ENCODE results near the gene LONRF3.
"Not testable (repeated sequence)": the region's sequence is repeated elsewhere in the genome, so short reads cannot be mapped to it uniquely, and the experiment has no call there.

Gene LONRF3

DNA sequence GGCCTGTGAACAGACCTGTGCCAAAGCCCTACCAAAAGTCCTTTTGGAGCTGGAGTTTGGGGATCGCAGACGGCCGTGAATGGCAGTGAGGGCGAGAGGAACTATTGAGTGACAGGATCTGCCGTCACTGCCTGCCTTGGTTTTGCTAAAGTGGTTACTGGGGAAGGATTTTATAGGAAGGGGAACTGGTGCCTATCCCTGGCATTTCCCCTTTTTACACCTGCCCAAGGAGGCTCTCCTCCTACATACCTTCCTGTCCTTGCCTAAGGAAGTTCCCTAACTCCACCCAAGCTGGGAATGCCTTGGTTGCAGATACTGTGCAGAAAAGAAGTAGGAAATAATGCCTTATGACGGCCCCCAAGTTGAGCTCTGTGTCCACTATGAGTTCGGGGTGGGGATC lies 14.5 kb downstream of the LONRF3 start:
- DNase-seq, result no peak

DNA sequence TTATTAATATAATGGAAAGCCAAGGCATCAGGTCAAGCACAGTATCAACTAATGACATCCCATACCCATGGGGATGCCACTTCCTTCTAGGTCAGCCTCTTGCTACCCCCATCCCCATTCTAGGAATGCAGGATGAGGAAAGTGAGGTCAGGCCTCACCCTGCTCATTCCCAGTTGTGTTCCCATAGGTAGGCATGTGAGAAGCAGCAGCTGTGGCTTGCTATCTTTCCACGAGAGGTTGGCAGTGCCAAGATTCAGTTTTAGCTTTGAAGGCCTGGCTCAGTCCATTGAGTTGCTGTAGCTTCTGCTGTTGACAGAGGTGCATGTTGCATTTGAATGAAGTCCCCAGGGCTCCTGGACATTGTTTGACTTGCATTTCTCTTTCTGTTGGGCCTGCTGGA lies 15.5 kb downstream of the LONRF3 start:
- no peak for DNase-seq

DNA sequence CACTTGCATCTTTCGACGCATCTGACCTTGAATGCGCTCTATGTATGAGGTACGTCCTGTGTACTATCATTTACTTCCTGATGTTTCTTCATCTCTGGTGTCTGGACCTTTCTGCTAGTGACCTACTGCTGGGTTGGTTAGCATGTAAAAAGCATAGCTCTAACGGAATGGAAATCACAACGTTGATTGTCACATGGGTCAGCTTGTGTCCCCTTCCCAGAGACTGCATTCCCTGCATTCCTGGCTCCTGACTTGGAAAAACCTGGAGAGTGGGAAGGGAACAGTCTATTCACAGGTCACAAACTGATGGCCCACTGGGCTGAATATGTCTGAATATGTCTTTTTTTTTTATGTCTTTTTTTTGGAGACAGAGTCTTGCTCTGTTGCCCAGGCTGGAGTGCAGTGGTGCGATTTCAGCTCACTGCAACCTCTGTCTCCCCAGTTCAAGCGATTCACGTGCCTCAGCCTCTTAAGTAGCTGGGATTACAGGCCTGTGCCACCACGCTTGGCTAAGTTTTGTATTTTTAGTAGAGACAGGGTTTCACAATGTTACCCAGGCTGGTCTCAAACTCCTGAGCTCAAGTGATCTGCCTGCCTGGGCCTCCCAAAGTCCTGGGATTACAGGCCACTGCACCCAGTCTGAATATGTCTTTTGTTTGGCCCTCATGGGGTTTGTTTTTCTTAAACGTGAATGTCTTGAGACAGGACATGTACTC lies 16.3 kb downstream of the LONRF3 start:
- DNase-seq, result no peak

DNA sequence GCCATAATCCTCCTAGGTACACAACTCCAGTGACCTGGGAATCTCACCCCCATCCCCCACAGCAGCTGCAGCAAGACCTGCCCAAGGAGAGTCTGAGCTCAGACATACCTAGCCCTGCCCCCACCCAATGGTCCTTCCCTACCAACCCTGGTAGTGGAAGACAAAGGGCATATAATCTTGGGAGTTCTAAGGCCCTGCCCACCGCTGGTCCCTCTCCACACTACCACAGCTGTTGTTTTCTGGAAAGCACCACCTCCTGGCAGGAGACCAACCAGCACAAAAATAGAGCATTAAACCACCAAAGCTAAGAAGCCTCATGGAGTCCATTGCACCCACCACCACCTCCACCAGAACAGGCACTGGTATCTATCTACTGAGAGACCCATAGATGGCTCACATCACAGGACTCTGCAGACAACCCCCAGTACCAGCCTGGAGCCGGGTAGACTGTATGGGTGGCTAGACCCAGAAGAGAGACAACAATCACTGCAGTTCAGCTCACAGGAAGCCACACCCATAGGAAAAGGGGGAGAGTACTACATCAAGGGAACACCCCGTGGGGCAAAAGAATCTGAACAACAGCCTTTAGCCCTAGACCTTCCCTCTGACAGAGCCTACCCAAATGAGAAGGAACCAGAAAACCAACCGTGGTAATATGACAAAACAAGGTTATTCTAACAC lies 18.2 kb downstream of the LONRF3 start:
- DNase-seq, result not testable (repeated sequence)

DNA sequence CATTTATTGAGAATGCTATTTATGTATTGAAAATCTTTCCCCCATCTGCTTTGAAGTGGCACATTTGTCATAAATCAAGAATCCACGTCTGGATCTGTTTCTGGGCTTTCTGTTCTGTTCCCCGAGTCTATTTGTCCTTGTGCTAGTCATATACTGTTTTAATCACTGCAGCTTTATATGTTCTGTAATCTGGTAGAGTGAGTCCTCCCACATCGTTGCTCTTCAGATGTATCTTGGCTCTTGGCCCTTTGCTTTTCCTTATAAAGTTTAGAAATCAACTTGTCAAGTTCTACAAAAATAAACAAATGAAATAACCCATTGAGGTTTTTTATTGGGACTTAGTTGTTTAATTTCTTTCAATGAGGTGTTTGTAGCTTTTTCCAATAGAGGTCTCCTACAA lies 29.0 kb downstream of the LONRF3 start:
- DNase-seq, result no peak

DNA sequence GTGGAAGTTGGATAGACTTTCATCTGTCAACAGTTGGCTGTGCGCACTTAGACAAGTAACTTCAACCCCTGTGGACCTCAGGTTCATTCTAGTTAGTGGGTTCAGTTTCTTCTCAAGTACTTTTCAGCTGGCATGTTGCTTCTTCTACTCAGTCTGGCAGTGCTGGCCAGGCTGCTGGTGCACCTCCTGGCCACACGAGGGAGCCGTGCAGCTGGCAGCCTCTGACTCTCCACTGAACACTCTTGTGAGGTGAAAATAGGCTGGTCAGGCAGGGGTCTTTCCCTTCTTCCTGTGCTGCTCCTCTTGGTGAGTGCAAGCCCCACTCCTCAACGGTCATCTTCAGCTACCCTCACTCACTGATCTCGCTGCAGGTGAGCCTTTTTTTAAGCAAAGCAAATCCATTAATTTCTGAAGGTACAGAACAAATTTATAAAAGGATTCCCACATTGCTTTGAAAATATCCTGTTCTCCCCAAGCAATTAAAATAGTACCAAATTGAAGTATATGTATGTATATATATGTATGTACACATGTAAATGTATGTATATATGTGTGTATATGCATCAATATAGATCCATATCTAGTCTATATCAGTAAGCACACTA lies 30.6 kb downstream of the LONRF3 start:
- DNase-seq, result peak; percentile 2

DNA sequence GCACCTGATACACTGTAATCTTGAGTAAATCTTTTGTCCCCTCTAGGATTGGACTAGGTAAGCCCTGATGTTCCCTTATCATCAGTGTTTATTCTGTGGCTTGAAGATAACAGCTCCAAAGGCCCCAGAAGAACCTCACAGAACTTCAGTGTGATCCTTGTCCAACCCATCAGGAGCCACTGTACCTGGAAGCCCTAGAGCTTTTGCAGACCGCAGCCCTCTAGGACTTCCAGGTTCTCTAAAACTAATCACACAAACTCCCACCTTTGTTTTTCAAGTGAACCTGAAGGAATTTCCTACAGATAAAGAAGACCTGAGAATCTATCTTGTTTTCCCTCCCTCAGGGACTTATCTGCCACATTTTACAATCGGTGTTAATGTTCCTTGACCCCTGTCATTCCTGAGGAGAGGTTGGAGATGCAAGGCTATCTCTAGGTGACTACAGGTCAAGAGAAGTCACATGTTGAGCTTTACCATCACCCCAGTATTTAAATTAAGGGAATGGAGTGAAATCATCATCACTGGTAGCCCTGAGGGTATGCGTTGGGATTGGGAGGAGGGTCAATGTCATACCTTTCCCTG lies 32.9 kb downstream of the LONRF3 start:
- no peak for DNase-seq

DNA sequence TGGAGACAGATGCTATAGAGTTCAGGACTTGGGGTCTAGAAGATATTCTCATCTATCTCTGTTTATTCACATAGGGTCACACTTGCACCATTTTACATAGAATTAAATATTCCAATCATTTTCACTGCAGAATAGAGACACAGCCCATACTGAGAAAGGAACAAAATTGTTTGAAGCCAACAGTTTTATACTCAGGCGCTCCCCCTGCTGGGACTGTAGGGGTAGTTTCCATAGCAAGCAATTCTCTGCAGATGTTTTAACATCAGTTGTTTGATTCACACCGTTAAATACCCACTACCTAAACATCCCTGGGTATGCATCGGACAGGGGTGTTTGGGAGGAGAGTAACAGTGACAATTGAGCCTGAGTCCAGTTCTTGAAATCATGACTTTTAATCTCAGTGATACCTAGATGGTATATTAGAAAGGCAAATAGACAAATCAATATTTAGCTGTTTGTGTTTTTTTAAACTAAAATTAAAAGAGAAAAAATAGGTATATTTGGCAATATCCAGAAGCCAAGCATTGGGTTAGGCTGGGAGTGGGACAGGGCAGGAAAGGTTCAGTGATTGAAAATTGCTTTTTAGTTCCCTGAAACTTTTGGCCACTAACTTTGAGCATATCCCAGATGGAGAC lies 33.8 kb downstream of the LONRF3 start:
- no peak for DNase-seq

DNA sequence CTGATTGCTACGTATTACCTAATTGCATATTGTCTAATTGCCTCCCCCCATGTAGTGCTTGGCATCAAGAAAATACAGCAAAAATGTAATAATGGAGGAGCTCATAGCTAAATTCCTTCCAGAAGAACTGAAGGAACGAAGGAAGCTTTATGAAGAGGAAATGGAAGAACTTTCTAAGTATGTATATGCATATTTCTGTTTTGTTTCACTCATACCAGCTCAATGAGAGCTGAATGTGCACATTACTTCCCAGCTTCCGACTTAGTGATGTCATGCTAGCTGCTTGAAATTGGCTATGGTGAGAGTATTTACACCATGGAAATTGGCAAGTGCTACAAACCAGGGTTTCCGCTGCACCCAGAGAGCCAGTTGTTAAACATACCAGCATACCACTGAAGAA lies 34.7 kb downstream of the LONRF3 start:
- DNase-seq, result no peak

DNA sequence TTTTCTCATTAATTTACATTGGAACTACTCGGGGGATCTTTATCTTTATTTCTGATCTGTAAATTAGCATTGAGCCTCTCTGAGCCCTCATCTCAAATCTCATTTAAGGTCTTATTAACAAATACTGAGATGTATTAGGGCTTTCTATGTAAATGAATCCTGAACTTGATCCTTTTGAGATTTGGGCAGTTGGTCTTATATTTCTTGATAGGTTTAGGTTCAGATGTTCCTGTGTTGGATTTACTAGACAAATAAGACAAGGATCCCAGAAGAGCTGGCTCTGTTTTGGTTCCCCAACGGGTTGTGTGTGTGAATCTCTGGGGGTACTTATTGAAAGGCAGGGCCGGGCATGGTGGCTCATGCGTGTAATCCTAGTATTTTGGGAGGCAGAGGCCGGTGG lies 36.1 kb downstream of the LONRF3 start:
- no peak for DNase-seq

DNA sequence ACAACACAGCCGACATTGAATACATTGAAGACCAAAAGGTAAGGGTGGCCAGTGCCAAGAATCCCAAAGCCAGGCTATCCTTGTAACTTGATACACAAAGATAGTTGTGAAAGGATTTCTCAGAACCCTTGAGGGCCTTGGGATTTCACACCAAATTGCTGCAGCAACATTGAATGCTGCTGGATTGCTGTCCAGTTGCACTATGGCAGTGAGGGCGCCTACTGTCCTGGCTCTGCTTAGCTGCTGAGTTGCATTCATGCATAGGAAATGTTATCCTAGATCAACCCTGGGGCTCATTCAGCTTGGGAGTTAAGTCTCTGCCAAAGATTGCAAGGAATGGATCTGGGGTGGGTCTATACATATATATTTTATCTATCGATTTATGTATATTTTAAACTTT lies 38.7 kb downstream of the LONRF3 start:
- DNase-seq, result no peak

DNA sequence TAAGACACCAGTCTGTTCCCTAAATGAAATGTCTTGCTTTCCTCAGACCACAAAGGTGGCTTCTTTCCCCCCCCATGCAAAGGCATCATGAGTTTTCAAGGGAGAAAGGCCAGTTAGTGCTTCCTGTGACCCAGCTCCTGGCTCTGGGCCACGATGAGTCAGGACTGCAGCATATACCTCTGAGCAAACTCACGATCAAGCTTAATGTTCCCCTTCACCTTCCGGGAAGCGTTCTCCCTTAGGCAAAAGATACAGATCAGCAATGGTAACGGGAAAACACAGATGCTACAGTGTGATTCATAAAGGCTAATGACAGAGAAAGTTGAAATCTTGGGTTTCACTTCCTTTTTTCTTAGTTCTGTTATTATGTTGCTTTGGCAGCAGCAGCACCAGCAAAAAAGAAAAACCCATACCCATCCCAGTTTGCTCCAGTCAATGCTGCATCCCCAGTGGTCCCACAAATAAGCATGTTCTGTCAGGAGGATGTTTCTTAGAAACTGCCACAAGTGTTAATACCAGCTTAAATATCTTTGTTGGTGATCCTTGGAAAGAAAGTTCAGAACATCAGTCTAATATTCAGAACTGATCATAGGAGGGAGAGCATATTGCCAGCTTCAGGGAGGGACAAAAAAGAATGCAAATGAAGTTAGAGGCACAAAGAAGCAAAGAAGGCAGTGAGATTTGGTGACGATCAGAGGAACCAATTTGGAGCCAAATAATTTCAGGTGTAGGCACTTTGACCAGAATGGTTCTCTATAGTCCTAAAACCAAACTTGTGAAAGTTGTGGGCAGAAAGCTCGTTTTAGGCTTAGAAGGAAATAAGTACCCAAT lies 41.2 kb downstream of the LONRF3 start:
- DNase-seq, result peak; percentile 67

DNA sequence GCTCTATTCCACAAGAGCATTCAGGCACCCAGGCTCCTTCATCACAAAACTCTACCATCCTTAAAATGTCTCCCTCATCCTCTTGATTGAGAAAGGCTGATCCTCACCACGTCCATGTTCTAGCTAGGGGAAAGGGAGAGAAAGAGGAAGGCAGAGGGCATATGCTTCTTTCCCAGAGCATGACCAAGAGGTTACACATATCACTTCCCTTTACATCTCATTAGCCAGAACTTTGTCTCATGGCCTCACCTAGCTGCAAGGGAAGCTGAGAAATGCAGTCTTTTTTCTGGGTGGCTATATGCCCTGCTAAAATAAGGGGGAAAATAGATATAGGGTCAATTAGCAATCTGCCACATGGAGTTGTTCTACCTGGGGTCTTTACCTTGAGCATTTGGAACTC lies 42.7 kb downstream of the LONRF3 start:
- DNase-seq, result no peak

DNA sequence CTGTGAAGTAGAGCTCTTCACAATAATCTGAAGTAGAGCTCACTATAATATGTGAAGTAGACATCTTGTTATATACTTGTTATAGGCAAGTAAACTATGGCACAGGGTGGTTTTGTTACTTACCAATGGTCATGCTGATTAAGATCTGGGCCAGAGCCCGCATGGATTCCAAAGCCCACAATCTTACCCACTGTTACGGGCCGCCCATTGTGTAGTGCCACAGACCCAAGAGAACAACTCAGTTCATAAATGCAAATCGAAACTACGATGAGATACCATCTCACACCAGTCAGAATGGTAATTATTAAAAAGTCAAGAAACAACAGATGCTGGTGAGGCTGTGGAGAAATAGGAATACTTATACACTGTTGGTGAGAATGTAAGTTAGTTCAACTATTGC lies 51.5 kb downstream of the LONRF3 start:
- DNase-seq, result no peak

DNA sequence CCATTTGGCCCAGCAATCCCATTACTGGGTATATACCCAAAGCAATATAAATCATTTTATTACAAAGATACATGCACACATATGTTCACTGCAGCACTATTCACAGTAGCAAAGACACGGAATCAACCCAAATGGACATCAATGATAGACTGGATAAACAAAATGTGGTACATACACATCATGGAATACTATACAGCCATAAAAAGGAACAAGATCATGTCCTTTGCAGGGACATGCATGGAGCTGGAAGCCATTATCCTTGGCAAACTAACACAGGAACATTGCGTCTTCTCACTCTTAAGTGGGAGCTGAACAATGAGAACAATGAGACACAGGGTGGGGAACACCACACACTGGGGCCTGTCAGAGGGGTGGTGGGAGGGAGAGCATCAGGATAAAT lies 51.9 kb downstream of the LONRF3 start:
- DNase-seq, result not testable (repeated sequence)

DNA sequence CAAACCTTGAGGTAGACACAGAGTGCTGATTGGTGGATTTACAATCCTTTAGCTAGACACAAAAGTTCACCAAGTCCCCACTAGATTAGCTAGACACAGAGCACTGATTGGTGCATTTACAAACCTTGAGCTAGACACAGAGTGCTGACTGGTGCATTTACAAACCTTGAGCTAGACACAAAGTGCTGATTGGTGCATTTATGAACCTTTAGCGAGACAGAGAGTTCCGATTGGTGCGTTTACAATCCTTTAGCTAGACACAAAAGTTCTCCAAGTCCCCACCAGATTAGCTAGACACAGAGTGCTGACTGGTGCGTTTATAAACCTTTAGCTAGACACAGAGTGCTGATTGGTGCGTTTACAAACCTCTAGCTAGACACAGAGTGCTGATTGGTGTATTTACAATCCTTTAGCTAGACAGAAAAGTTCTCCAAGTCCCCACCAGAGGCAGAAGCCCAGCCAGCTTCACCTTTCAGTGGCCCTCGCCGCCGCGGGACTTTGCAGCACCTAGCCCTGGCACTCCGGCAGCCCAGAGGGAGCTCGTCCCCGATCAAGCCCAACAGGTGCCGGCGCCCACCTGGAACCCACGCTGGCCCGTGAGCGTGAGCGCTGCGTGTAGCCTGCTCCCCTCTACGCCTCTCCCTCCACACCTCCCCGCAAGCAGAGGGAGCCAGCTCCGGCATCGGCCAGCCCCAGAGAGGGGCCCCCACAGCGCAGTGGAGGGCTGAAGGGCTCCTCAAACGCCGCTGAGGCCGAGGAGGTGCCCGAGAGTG lies 53.7 kb downstream of the LONRF3 start:
- DNase-seq, result not testable (repeated sequence)

DNA sequence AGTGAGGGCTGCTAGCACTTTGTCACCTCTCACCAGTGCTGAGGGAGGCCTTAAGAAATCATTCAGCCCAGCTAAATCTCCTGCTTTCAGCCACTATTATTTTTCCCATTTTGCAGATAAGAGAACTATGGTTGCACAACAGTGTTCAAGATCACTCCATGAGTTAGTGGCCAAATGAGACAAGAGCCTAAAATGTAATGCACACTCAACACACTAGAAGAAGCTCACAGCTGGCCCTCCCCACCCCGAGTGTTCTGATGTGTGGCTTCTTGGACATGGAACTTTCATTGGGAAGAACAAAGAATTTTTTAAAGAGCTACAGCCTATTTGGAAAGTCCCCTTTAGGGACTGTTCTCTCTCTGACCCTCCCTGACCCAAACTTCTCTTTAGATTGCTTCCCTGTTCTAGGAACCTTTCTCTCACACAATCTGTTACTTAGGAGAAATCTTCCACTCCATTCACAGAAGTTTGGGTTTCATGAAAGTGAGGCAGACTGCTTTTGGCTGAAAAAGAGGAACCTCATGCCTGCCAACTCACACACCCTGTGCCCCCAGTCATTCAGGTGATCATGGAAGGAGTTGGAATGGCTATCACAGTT lies 54.4 kb downstream of the LONRF3 start:
- no peak for DNase-seq

DNA sequence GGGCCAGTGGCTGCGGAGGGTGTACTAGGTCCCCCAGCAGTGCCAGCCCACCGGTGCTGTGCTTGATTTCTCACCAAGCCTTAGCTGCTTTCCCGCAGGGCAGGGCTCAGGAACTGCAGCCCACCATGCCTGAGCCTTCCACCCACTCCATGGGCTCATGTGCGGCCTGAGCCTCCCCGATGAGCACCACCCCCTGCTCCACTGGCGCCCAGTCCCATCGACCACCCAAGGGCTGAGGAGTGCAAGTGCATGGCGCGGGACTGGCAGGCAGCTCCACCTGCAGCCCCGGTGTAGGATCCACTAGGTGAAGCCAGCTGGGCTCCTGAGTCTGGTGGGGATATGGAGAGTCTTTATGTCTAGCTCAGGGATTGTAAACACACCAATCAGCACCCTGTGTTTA lies 55.2 kb downstream of the LONRF3 start:
- not testable (repeated sequence) for DNase-seq

DNA sequence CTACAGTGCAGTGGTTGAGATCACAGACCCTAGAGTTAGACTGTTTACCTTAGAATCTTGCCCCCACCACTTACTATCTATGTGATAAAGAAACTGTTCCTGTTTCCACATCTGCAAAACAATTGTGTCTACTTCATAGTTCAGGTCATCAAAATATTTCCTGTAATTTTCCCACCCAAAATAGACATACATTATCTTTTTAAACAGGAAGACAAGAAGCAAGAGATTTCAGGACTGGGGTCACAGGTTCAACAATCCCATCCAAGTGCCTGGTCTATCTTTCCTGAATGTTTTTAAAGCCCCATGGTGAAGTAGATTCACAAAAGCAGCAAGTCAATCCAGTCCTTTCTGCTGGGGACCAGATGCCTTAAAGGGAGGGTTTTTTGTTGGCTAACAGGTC lies 56.6 kb downstream of the LONRF3 start:
- DNase-seq, result no peak

DNA sequence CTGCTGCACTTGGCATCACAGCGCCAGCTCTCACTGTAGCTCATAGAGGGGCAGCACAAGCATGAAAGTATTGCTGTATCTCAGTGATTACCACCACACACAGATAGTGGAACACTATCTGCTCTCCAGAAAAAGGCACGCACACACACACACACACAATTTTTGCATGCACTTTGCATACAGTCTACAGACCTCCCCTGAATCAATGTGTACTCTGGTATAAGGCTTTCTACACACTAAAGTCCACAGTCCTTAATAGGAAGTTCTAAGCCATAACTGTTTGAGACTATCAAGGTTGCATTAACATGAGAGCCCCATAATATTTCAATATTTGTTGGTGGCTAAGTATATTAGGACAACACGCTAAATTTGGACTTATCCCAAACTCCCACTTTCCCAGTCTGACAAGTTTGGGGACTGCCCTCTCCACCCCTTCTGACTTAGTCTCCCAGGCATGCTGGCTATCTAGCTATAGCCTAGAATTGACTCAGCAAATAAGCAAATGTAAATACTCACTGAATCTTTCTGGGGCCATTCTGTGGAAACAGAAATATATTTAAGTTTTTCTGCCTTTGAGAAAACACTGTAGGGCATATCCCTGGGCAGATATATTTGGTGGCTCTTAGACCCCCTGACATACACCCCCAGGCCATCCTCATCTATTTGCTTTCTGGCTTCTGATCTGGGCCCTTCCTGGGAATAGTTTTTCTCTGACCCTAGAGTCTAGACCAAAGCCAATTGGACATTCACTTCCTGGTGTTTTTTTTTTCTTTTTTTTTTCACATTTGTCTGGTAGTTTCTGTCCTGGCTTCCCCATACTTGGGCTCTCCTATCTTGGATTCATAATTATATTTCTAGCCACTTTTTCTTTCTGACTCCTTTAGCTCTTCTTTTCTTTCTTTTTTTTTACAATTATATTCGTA lies 62.0 kb downstream of the LONRF3 start:
- DNase-seq, result no peak
